ENCODE results near the gene RBFOX2. TPM values are rescaled to one million over a fixed set of nuclear protein-coding genes. Genes with fewer than 3 reads are reported as not detected.

Gene RBFOX2
- total RNA-seq, 2 experiments from 2014 or later, result 1.9 to 2.4 TPM

DNA sequence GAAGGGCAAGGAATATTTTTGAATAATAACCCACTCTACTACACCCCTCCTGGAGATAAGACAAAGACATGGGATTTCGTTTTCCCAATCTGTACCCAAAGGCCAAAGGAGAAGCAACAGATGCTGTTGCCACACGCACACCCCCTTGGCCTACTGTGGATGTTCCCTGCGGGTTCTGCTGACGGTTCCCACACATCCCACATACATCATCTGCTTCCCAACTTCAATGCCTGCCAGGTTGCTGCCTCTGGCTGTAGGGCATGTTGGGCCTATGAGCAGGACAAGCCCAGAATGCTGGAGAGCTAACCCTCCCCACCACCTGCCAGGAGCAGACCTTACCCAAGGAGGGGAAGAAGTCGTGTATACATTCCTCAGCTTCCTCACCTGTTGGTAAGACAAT is 13.6 kb upstream of the RBFOX2 start:
- Histone ChIP-seq H3K36me3 (ENCODE audit: insufficient read depth, low read length) (no peaks in the 10 kb centered on the region), H3K27me3 (ENCODE audit: control insufficient read depth in 1 of 2, insufficient read depth in 2 of 2, low read length in 2 of 2) (peaks cover 0 to 8% of the 10 kb centered on the region in 2 experiments), H3K9me3 (ENCODE audit: control insufficient read depth in 1 of 2, insufficient read depth in 1 of 2, low read length in 2 of 2) (no peaks in the 10 kb centered on the region), H3K4me1 (ENCODE audit: insufficient read depth, low read length) (no peaks in the 10 kb centered on the region), H3K27ac (ENCODE audit: low read depth in 1 of 2, low read length in 2 of 2) (no peak overlapping the region), H3K4me3 (ENCODE audit: low read length) (no peak overlapping the region)
- no peak overlapping the region for H3K27ac Mint-ChIP-seq
- TF ChIP-seq, protein P1, sequence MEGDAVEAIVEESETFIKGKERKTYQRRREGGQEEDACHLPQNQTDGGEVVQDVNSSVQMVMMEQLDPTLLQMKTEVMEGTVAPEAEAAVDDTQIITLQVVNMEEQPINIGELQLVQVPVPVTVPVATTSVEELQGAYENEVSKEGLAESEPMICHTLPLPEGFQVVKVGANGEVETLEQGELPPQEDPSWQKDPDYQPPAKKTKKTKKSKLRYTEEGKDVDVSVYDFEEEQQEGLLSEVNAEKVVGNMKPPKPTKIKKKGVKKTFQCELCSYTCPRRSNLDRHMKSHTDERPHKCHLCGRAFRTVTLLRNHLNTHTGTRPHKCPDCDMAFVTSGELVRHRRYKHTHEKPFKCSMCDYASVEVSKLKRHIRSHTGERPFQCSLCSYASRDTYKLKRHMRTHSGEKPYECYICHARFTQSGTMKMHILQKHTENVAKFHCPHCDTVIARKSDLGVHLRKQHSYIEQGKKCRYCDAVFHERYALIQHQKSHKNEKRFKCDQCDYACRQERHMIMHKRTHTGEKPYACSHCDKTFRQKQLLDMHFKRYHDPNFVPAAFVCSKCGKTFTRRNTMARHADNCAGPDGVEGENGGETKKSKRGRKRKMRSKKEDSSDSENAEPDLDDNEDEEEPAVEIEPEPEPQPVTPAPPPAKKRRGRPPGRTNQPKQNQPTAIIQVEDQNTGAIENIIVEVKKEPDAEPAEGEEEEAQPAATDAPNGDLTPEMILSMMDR (IDR thresholded peaks at IDR 0.05), result no peak
- ATAC-seq (ENCODE audit: poor library complexity), result no peak
- no peaks in the 10 kb centered on the region for H3K36me3 Mint-ChIP-seq (ENCODE audit: low read depth)
- no peaks in the 10 kb centered on the region for H3K4me1 Mint-ChIP-seq (ENCODE audit: low read depth)
- H3K9me3 Mint-ChIP-seq, result no peaks in the 10 kb centered on the region
- peaks cover 14% of the 10 kb centered on the region for H3K27me3 Mint-ChIP-seq
- no peak overlapping the region for H3K4me3 Mint-ChIP-seq
- DNase-seq, result no peak
- CTCF ChIA-PET, result interaction anchor here (1.4 kb wide), 1 partner anchor 24 kb away, joined by 5 read pairs; no protein-coding TSS in a partner anchor
- intact Hi-C loops (cut with DNase I, micrococcal nuclease), result no loop called here
- POLR2A ChIA-PET, result no interaction called here

DNA sequence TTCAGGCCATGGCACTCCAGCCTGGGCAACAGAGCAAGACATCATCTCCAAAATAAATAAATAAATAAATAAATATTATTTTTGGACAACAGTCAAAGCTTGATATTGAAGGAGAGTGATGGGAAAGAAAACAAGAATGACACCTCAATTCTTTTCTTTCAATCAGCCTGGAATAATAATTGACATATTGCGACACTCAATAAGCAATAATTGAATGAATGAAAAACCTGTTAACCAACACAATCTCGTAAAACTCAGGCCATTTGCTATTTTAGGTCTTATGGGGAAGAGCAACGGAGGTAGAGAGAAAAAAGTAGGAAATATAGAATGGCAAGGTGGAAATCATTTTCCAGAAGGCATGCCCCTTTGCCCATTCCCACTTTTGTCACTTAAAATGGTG is 10.5 kb upstream of the RBFOX2 start:
- no peak overlapping the region for H3K4me3 ChIP-seq (ENCODE audit: low read length)
- TF ChIP-seq, protein P1 (IDR thresholded peaks at IDR 0.05), result no peak

DNA sequence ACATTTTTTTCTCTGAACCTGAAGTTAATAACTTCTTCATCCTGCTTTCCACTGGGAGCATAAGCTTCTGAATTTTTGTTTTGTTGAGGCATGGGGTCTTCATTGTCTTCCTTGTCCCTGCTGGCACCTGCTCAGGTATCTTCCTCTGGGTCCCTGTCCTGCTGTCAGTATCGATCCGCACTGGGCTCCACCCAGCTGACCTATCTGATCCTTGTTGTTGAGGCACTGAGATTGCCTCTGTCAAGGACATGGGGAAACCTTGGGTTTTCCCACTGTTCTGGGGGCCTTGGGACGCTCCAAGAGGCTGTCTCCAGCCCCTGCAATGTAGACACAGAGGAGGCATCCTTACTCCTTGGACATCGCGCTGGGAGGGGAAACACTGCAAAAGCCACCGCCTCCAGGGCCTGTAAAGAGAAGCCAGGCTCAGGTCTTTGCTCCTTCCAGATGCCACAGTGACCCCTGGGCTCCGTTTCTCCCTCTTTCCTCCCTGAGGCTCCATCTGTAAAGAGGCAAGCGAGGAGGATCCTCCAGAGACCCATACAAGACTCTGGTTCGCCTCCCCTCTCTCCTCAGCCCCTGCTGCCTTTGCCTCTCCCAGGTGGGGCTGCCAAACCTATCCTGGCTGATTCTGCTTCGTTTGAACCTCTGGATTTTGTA is 8.6 kb upstream of the RBFOX2 start:
- H3K27ac ChIP-seq (ENCODE audit: low read depth in 1 of 2, low read length in 2 of 2), result no peak overlapping the region
- intact Hi-C loops (cut with DNase I, micrococcal nuclease), result no loop called here
- no peak for DNase-seq
- no peaks in the 10 kb centered on the region for H3K36me3 Mint-ChIP-seq (ENCODE audit: low read depth)
- H3K27ac Mint-ChIP-seq, result no peak overlapping the region
- H3K9me3 Mint-ChIP-seq, result no peaks in the 10 kb centered on the region
- ATAC-seq (ENCODE audit: poor library complexity), result no peak
- peaks cover 10% of the 10 kb centered on the region in 2 experiments for H3K27me3 ChIP-seq (ENCODE audit: control insufficient read depth in 1 of 2, insufficient read depth in 2 of 2, low read length in 2 of 2)
- no peak overlapping the region for H3K4me3 ChIP-seq (ENCODE audit: low read length)
- ChIA-PET CTCF (no interaction called here), POLR2A (no interaction called here)
- peaks cover 37% of the 10 kb centered on the region for H3K27me3 Mint-ChIP-seq
- H3K36me3 ChIP-seq (ENCODE audit: insufficient read depth, low read length), result no peaks in the 10 kb centered on the region
- no peak overlapping the region for H3K4me3 Mint-ChIP-seq
- no peaks in the 10 kb centered on the region for H3K4me1 ChIP-seq (ENCODE audit: insufficient read depth, low read length)
- no peaks in the 10 kb centered on the region for H3K4me1 Mint-ChIP-seq (ENCODE audit: low read depth)
- TF ChIP-seq, protein P1 (IDR thresholded peaks at IDR 0.05), result no peak
- no peaks in the 10 kb centered on the region for H3K9me3 ChIP-seq (ENCODE audit: control insufficient read depth in 1 of 2, insufficient read depth in 1 of 2, low read length in 2 of 2)

More for the DNA sequence above, 10.5 kb upstream of the RBFOX2 start:
- POLR2A ChIA-PET, result no interaction called here
- Mint-ChIP-seq H3K4me3 (no peak overlapping the region), H3K27ac (no peak overlapping the region), H3K36me3 (ENCODE audit: low read depth) (no peaks in the 10 kb centered on the region), H3K27me3 (peaks cover 33% of the 10 kb centered on the region), H3K4me1 (ENCODE audit: low read depth) (no peaks in the 10 kb centered on the region), H3K9me3 (no peaks in the 10 kb centered on the region)
- CTCF ChIA-PET, result no interaction called here
- intact Hi-C loops (cut with DNase I, micrococcal nuclease), result no loop called here
- Histone ChIP-seq H3K27me3 (ENCODE audit: control insufficient read depth in 1 of 2, insufficient read depth in 2 of 2, low read length in 2 of 2) (peaks cover 10% of the 10 kb centered on the region in 2 experiments), H3K4me1 (ENCODE audit: insufficient read depth, low read length) (no peaks in the 10 kb centered on the region), H3K9me3 (ENCODE audit: control insufficient read depth in 1 of 2, insufficient read depth in 1 of 2, low read length in 2 of 2) (no peaks in the 10 kb centered on the region), H3K27ac (ENCODE audit: low read depth in 1 of 2, low read length in 2 of 2) (no peak overlapping the region), H3K36me3 (ENCODE audit: insufficient read depth, low read length) (no peaks in the 10 kb centered on the region)
- ATAC-seq (ENCODE audit: poor library complexity), result no peak
- no peak for DNase-seq
